Testis (tissue), 2 donors: Measurements from ENCODE around the gene HTATSF1.

Source experiments
- CTCF ChIP-seq, 3 experiments: fragments of 450-650 bp in 2 of 3; fragments of 200-600 bp in 1 of 3; sonication (generic) in 1 of 3; IDR thresholded peaks; one replicate each; pipeline ENCODE4 v1.5.1; 2016 to 2019; ENCODE audit warnings: antibody characterized with exemption in 3 of 3, mild to moderate bottlenecking in 2 of 3, moderate library complexity in 1 of 3
- POLR2A ChIP-seq: fragments of 450-650 bp; IDR thresholded peaks from one replicate; pipeline ENCODE4 v1.6.1; 2017; ENCODE audit warnings: antibody characterized with exemption, mild to moderate bottlenecking, moderate library complexity

DNA sequence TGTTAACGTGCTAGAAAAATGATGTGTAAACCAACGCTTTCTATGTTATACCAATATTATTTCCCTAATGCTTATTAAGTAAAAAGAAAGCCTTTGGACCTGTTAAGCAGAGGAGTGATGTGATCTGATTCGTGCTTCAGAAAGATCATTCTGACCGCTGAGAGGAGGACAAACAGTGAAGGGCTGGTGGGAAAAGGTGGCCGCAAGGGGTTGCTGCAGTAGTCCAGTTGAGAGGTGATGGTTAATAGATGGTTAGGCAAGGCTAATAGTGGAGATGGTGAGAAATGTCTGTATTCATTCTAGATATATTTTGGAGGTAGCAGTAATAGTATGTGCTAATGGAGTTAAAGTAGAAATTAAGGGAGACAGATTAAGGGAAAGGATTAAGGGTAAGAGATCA is 21.7 kb downstream of the HTATSF1 start:
- TF ChIP-seq CTCF (IDR thresholded peaks at IDR 0.05) (no peak), POLR2A (no peak)
